ENCODE measurements around the gene C8G.

The C8G gene

DNA sequence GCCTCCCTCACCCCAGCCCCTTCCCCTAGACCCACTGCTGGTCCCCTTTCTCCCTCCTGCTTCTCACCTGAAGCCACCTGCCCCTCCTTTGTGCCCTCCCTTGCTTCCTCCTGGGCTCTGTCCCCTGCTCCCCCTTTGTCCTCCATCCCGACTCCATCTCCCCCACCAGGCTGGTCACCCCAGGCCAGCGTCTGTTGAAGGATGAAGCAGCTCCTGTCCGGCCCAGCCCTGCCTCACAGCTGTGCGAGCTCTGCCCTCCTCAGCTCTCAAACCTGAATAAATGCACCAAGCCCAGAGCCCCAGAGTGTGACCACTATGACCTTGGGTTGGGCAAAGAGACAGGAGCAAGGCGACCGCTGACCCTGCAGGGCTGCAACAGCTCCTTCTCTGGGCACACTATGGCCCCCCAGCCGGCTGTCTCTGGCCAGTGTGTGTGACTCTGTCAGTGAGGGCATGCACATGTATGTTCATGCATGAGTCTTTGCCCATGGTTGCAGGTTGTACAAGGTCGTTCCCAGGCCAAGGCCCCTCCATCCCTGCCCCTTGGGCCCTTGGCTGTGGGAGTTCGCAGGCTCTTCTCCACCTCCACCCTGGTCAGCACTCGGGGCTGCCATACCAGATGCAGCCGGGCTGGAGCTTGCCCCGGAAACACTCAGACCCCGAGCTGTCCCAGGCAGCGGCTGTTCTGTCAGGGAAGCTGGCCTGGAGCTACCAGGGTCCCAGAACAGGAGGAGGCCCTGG is 10.3 kb downstream of the C8G start:
- no peak for DNase-seq

DNA sequence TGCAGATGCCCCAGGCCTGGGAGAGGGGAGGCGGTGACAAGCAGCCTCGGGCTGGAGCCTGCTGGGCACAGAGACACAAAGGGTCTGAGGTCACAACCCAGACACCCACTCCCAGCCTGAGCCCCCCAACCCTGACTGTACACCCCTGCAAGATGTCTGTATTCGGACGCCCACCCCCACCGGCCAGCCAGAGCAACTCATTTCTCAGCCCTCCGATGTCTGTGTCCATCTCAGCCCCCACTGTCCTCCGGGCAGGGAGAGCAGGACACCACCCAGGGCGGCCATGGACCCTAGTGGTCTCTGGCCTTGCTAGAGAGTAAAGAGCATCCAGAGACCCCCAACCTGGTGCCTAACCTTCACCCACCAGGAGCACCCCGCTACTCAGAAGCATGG is 10.9 kb downstream of the C8G start:
- DNase-seq: no peak

DNA sequence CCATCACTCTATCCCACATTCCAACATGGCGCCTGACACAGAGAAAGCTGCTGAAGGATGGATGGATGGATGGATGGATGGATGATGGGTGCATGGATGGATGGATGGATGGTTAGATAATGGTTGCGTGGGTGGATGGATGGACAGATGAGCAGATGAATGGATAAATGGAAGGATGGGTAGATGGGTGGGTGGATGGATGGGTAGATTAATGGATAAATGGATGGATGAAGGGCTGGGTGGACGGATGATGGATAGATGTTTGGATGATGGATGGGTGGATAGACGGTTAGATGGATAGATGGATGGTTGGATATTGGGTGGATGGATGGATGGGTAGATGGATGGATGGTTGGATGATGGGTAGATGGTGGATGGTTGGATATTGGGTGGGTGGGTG is 11.6 kb downstream of the C8G start:
- DNase-seq: no peak

DNA sequence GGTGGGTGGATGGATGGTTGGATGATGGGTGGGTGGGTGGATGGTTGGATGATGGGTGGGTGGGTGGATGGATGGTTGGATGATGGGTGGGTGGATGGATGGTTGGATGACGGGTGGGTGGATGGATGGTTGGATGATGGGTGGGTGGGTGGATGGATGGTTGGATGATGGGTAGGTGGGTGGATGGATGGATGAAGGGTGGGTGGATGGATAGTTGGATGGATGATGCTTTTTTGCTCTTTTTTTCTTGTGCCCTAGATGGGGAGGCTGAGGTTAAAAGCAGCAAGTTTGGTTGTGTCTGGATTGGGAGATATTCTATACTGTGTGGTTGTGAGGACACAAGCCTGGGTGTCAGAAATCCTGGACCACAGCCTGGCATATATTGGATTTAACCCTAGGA is 12.4 kb downstream of the C8G start:
- DNase-seq: no peak

DNA sequence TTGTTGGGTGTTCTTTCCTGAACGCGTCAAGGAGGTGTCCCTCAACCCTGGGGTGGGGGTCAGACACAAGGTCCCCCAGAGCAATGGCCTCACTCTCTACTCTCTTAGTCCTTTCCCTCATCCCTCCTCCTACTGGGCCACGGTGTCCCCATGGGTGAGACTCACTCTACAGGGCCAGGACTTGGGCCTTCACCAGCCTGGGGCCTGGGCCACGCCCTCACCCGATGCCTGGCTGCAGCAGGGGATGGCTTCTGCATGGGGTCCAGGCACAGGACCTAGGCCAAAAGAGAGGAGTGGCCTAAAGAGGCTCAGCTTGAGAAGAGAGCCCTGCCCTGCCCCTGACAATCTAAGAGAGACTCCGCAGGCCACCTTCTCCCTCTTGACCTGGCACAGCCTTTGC is 12.9 kb downstream of the C8G start:
- DNase-seq: no peak

DNA sequence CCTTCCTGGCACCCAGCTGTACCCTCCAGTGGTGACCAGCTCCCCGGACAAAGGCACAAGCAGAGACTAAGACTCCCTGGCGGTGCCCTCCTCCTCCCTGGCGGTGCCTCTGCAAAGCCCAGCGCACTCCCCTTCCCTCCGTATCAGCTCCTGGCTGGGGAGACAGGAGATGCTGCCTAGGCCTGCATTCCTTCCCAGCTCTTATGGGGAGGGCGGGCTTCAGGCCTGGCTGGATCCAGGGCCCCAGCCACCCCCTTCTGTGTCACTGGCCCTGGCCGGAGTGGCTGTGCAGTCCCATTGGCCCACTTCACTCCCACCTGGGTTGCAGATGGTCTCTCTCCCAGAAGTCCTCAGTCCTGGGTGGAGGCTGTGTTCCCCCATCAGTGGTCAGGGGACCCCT is 13.4 kb downstream of the C8G start:
- no peak for DNase-seq

DNA sequence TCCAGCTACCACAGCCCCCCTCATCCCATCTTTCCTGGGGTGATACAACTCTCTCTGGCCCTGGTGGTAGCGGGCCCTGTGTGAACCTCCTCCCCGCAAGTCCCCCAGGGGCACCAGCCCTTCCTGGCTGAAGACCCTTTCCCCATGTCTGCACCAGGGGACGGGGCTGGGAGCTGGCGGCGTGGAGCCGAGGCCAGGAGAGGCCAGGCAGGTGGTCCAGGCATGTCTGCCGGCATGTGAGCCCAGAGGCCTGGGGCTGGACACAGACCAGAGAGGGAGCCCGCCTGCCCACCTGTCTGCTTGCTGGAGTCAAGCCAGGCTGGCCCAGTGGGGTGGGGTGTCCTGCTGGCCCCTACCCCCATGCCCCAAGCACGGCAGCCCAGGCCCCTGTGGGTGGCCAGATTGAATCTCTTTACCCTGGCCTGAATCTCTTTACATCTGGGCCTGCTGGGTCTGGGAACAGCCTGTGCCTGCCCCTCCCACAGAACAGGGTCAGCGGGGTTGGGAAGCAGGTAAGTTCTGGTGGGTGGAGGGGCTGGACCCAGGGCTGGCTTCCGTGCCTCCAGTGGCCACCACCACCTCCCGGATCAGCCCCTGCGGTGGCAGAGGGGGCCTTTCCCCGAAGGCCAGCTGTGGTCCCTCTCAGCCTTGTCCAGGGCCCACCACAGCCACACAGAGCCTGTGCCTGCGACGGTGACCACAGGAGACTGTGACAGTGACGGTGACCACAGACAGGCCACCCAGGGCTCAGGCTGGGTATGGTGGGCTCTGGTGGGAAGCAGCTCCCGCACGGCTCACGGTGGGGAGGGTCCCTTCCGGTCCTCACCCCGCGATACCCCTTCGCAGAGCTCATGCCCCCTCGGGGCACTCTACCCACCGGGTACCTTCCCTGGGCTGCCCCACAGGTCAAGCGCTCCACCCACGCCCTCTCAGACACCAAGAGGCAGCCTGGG is 14.1 kb downstream of the C8G start:
- no peak for DNase-seq

DNA sequence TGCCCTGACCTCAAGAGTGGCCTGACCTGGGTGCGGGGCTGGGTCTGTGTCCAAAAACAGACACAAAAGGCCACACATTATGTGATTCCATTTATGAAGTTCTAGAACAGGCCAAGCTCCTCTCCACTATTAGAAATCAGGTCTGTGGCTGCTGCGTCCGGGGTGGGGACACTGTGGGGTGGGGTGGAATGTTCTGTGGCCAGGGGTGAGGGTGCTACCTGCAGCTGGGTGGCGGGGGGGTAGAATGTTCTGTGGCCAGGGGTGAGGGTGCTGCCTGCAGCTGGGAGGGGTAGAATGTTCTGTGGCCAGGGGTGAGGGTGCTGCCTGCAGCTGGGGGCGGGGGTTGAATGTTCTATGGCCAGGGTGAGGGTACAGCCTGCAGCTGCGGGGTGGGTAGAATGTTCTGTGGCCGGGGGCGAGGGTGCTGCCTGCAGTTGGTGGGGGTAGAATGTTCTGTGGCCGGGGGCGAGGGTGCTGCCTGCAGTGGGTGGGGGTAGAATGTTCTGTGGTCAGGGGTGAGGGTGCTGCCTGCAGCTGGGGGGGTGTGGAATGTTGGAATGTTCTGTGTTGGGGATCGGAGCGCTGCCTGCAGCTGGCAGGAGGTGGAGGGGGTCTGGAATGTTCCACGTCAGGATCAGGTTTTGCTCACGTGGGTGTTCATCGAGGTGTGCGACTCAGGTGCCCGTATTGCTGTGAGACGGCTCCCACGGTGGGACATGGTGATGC is 15.3 kb downstream of the C8G start:
- no peak for DNase-seq

DNA sequence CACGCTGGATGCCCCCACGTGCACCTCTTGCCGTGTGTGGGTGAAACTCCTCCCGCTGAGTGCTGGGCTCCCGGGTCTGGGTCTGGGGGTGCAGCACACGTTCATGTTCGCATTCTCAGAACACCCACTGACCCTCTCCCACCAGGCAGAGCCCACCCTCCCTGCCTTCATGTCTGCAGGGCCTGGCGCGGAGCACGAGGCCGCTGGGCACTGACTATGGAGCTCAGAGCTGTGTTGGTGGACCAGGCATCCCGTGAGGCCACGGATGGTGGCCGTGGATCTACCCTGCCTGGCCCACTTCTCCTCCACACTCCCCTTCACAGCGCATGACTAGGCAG is 15.9 kb downstream of the C8G start:
- no peak for DNase-seq

DNA sequence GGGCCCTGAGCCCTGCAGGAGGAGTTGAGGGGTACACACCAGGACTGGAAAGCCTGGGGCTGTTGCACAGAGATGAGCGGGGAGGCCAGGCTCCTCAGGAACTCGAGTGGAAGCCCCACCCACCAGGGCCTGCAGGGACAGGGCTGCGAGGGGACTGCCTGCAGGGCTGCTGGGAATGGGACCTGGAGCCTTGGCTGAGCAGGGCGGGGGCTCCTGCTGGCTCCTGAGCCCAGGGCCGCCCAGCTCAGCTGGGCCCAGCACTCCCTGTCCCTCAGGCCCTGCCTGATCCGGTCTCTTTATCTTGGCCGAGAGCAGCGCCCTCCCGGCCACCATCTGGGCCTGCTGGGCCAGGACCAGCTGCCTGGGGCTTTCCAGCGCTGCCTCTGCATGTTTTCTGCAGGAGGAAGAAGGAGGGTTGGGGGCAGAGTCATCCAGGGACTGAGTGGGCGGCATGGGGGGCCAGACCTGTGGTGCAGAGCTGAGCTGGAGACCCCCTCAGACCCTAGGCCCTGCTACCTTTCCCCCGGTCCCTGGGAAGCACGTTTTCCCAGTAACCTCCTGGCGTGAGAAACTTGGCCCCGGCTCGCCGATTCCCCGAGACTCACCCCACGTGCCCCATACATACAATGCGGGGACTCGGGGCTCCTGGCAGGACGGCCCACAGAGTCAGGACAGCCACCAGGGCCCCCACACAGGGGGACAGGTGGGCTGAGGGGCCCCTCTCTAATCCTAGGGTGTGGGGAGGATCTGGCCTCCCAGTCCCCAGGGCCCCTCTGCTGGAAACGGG is 16.4 kb downstream of the C8G start:
- no peak for DNase-seq

DNA sequence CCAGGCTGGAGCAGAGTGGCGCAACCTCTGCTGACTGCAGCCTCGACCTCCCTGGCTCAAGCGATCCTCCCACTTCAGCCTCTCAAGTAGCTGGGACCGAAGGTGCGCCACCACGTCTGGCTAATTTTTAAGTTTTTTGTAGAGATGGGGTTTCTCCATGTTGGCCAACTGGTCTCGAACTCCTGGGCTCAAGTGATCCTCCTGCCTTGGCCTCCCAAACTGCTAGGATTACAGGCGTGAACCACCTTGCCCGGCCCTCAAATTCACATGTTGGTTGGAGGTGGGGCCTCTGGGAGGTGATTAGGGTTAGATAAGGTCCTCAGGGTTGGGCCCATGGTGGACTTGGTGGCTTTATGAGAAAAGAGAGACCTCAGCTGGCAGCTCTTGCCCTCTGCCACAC is 17.1 kb downstream of the C8G start:
- no peak for DNase-seq

DNA sequence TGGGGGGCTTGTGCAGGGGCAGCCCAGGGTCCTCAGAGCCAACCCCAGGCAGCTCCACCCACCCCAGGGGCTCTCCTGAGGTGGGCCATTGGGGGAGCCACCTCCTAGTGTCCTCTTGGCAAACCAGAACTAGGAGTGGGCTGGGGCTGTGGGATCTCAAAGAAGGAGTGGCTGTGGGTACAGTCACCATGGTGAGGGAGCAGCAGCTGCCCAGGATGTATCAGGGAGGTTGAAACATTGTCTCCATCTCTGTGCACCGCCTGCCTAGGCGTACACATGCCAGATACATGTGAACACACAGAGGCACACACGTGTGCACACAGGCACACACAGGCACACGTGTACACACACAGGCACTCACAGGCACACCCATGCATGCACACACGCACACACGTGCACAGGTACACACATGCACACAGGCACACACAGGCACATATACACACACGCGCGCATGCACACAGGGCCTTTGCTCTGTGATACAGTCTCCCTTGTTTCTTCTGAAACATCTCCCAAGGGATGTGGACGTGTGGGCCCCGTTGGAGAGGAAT is 17.7 kb downstream of the C8G start:
- DNase-seq: no peak

DNA sequence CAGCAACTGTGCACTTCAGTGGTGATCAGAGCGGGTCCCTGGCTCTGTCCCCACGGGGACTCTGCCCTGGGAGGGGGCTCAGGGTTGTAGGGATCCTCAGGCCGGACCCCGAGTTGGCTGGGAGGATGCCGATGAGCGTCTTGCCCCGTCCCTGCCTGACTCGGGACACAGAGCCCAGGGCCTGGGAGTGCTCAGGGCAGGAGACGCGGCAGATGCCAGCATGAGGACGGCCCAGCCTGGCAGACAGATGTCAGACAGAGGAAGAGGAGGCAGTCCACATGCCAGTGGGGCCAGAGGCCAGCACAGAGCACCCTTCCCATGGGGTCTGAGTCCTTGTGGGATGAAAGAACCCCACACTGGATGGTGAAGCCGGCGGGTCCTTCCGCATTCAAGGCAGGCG is 18.3 kb downstream of the C8G start:
- DNase-seq: no peak

DNA sequence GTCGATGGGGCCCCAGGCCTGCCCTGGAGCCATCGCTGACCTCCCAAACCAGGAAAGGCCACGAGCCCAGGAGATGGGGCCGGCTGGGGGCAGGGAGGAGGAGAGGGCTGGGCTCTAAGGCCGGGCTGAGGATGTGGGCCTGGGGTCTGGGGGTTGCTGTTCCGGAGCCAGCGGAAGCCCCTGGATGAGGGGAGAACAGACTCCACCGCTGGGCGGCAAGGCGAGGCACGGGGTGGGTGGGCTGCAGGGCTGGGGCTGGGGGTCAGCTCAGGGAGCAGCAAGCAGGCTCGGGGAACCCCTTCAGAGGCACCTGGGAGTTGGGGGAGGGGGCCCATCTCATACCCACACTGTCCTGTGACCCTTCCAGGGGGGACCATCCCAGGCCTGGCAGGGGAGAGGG is 18.7 kb downstream of the C8G start:
- DNase-seq: no peak

DNA sequence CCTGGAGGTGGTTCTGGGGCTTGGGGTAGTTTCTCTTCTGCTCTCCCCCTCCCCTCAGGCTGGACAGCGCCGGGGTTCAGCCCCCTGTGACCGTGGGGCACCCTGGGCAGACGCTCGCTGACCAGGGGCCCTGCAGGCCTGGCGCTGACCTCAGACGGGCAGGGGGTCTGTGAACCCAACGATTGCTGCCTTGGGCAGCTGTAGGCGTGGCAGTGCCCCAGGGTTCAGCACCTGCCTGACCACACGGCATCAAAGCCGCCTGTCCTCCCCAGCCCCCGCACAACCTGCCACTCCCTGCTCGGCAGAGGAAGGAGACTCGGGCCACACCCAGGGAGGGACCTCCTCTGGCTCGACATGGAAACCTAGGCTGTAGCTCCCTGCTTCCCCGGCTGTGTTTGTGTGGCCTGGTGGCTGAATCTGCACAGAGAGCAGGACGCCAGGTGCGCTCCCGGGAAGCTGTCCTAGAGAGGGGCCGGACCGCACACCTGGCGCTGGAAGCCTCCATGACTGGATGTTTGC is 19.2 kb downstream of the C8G start:
- DNase-seq: no peak

DNA sequence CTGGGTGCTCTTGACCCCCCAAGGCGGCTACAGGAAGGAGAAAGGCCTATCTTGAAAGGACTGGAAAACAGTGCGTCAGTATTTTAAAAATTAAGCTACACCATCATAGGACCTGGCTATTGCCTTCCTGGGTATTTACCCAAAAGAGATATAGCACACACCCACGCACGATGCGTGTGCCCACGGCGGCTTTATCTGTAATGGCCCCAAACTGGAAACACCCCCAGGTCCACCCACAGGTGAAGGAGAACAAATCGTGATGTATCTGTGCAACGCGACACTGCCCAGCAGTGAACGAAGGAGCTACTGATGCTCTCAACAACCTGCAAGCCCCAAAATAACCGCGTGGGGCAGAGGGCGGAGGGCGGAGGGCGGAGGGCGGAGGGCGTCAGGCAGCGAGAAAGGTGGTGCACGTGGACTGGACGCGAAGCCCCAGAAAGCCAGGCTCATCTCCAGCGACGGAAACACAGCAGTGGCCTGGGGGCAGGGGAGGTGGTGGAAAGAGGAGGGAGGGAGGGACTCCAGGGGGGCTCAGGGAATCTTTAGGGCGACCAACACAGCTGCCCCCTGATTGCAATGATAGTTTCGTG is 19.9 kb downstream of the C8G start:
- DNase-seq: no peak

DNA sequence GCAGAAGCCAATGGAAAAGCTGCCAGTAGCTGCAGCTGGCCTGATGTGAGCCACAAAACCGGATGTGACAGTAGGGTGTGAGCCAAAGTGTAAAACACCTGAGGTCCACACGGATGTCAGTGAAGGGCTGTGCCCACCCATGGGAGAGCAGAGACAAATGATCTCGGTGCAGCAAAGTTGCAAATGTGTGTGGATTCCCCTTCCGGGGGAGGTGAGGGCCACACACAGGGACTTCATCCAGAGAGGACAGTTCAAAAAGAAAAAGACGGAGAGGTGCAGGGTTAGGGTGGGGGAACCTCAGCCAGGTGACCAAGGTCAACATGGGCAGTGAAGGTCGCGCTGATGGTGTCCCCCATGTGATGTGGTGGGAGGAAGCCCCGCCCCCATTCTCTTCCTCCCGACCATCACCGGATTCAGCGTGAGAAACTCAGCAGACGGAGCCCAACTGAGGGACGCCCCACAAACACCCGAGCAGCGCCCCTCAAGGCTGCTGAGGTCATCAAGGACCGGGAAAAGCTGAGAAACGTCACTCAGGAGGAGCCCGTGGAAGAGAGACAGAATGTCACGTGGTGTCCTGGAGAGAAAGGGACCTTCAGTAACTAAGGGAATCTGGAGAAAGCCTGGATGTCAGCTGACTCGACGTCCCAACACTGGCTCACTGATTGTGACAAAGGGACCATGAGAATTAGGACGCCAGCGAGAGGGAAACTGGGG is 20.9 kb downstream of the C8G start:
- no peak for DNase-seq

DNA sequence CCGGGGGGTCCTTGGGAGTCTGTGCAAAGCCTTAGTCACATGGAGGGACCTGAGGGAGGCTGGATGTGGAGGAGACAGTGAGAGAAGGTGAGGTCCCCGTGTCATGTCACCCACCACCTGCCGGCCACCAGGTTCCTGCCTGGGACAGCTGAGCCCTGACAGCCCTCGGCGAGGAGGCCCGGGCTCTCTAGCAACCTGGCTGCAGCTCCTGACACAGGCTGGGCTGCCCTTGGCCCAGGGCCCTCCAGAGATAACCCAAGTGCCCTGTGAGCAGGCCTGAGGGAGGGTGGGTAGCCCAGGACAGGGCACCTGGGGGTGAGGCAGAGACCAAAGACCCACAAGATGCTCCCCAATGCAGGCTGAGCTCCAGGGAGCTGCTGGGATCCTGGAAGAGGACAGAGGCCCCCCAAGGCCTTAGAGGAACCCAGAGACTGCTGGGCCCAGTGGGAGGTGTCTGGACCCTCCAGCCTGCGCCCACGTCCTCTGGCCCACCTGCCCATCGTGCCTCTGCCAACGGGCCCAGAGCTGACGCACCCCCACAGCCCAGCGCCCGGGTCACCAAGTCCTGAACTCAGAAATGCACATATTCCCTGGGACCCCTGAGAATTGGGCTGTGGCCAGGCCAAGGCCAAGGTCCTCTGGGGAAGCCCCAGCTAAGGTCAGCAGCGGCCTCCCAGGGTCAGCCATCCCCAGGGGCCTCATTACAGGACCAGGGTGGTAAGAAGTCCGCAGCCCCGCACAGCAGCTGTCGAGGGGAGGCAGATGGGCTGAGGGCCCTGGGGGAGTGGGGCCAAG is 23.5 kb downstream of the C8G start:
- no peak for DNase-seq

DNA sequence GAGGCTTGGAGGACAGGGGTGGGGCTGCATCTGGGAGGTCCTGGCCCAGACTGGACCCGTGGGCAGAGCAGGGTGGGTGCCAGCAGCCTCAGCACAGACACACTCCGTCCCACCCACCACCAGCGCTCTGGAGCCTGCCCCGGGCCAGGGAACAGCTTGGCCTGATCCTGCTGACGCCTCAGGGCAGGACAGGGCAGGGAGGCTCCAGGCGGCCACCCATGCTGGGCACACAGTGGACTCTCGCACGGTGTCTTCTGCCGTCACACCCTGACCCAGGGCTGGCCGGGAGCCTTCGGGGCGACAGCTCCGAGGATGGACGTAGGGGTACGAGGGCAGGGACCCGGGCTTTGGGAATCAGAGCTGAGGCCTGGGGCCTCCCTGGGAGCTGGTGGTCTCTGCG is 24.1 kb downstream of the C8G start:
- DNase-seq: no peak

DNA sequence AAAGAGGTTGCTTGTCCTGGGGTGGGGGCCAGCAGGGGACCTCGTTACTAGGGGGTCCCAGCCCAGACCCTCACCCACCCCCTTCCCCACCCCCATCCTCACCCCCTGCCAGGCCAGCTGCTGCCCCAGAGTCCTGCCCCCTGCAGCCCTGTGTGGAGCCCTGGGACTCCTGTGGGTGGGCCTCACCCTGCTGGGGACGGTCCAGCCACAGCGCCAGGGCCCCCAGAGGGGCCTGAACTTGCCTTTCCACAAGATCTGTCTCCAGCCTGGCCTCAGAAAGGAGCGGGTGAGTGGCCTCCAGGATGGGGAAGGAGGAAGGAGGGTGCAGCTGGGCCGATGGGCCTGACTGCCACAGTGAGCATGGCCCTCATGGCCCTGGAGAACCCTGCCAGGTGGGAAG is 24.7 kb downstream of the C8G start:
- no peak for DNase-seq

All from effector CD8-positive, alpha-beta T cell (primary cell).